ENCODE results near the gene KIAA1549. TPM values are rescaled to one million over a fixed set of nuclear protein-coding genes. Genes with fewer than 3 reads are reported as not detected.

KIAA1549 gene
- total and polyA plus RNA-seq, 9 donors, result 1.2 to 5.0 (median 3.6) TPM

- no peaks in the 10 kb centered on the region for H3K27me3 ChIP-seq
- H3K27ac ChIP-seq, result no peak overlapping the region
- TF ChIP-seq EP300 (IDR thresholded peaks at IDR 0.05), result no peak
- TF ChIP-seq POLR2A (IDR thresholded peaks at IDR 0.05), result no peak
- no peak for TF ChIP-seq CTCF (IDR thresholded peaks at IDR 0.05)
- H3K36me3 ChIP-seq, result no peaks in the 10 kb centered on the region
- H3K4me3 ChIP-seq, result no peak overlapping the region
- no peaks in the 10 kb centered on the region for H3K4me1 ChIP-seq (ENCODE audit: insufficient read depth)
- H3K9me3 ChIP-seq, result no peaks in the 10 kb centered on the region
- intact Hi-C loops (cut with DNase I), result no loop called here
- DNase-seq, result no peak
These were observed 23.3 kb upstream of the KIAA1549 start for GRCh38 chr7:139004321-139005090.

- WGBS, 3 donors, result 78 to 87% (median 82%) methylated on average over 3 of the region's 3 CpGs
- DNase-seq, result no peak
- Histone ChIP-seq H3K9me3 (no peaks in the 10 kb centered on the region), H3K4me1 (ENCODE audit: insufficient read depth) (no peaks in the 10 kb centered on the region), H3K4me3 (no peak overlapping the region), H3K27me3 (no peaks in the 10 kb centered on the region), H3K36me3 (no peaks in the 10 kb centered on the region), H3K27ac (no peak overlapping the region)
- TF ChIP-seq CTCF (IDR thresholded peaks at IDR 0.05) (no peak), EP300 (IDR thresholded peaks at IDR 0.05) (no peak), POLR2A (IDR thresholded peaks at IDR 0.05) (no peak)
- intact Hi-C loops (cut with DNase I), result no loop called here
These were observed 18.2 kb upstream of the KIAA1549 start for GRCh38 chr7:138999414-138999813.

DNA sequence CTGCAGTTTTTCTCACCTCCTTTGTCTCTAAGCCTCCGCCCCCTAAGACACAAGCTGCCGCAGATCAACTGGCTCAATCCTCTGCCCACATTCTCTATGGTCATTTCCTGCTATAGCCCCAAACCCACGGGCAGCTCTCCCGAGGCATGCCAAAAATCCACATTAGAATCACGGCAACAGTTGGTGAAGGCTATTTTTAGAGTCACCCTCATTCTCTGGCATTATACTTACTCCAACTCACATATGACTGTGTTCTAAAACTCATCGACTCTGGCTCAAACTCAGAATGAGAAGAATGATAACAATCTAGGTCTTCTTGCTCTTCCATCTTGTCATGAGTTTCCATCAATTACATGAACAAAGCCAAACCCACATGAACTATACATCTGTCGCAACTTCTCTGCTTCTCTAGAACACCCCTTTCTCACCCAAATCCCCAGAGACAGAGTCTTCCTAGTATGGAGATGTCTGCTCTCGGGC lies 10.9 kb upstream of the KIAA1549 start:
- no peak overlapping the region for H3K27ac ChIP-seq
- WGBS, 3 donors, result 75 to 78% (median 77%) methylated on average over 8 of the region's 8 CpGs
- intact Hi-C loops (cut with DNase I), result no loop called here
- no peaks in the 10 kb centered on the region for H3K9me3 ChIP-seq
- TF ChIP-seq EP300 (IDR thresholded peaks at IDR 0.05), result no peak
- no peak for TF ChIP-seq CTCF (IDR thresholded peaks at IDR 0.05)
- no peak for TF ChIP-seq POLR2A (IDR thresholded peaks at IDR 0.05)
- no peaks in the 10 kb centered on the region for H3K36me3 ChIP-seq
- DNase-seq, result no peak
- no peak overlapping the region for H3K4me3 ChIP-seq
- no peaks in the 10 kb centered on the region for H3K27me3 ChIP-seq
- no peaks in the 10 kb centered on the region for H3K4me1 ChIP-seq (ENCODE audit: insufficient read depth)

- Histone ChIP-seq H3K4me1 (ENCODE audit: insufficient read depth) (no peaks in the 10 kb centered on the region), H3K9me3 (no peaks in the 10 kb centered on the region), H3K36me3 (no peaks in the 10 kb centered on the region), H3K27me3 (no peaks in the 10 kb centered on the region), H3K27ac (no peak overlapping the region), H3K4me3 (no peak overlapping the region)
- intact Hi-C loops (cut with DNase I), result no loop called here
- no peak for DNase-seq
- TF ChIP-seq CTCF (IDR thresholded peaks at IDR 0.05), result no peak
- WGBS, 3 donors, result 95 to 96% (median 96%) methylated on average over 1 of the region's 1 CpG
These were observed 6.5 kb upstream of the KIAA1549 start for GRCh38 chr7:138987686-138988085.

All from ovary (tissue), 9 donors.